ENCODE data around the gene TERB1. TPM values are rescaled to one million over a fixed set of nuclear protein-coding genes. Genes with fewer than 3 reads are reported as not detected.

Gene TERB1
- total RNA-seq, 1 experiment from 2014 or later, result not detected

- H3K36me3 Mint-ChIP-seq, result peaks cover 12% of the 10 kb centered on the region
- POLR2A ChIA-PET, result no interaction called here
- ATAC-seq (no peak), DNase-seq (ENCODE audit: low spot score) (no peak)
- H3K9me3 Mint-ChIP-seq, result no peaks in the 10 kb centered on the region
- CTCF ChIA-PET, result interaction anchor here (0.6 to 1.8 kb wide), 3 partner anchors 14 to 77 kb away, joined by 4 to 6 read pairs (median 5); partner anchors contain the start of gene NAE1
- H3K4me3 Mint-ChIP-seq, result no peak overlapping the region
- TF ChIP-seq IRF1 (CRISPR knock-in tag; IDR thresholded peaks at IDR 0.05), result no peak
- TF ChIP-seq ZNF121 (CRISPR knock-in tag; IDR thresholded peaks at IDR 0.05), result no peak
- TF ChIP-seq TEAD1 (CRISPR knock-in tag; IDR thresholded peaks at IDR 0.05), result no peak
- no peak for TF ChIP-seq HMGXB4 (CRISPR knock-in tag; IDR thresholded peaks at IDR 0.05)
- TF ChIP-seq ZNF425 (CRISPR knock-in tag; conservative IDR thresholded peaks at IDR 0.05), result no peak
- TF ChIP-seq AR (CRISPR knock-in tag; IDR thresholded peaks at IDR 0.05), result no peak
- TF ChIP-seq ZNF416 (CRISPR knock-in tag; IDR thresholded peaks at IDR 0.05), result no peak
- no peak for TF ChIP-seq NFATC4 (CRISPR knock-in tag; IDR thresholded peaks at IDR 0.05)
- TF ChIP-seq E2F5 (CRISPR knock-in tag; IDR thresholded peaks at IDR 0.05), result no peak
- TF ChIP-seq AFF4 (CRISPR knock-in tag; IDR thresholded peaks at IDR 0.05; ENCODE audit: borderline replicate concordance), result no peak
- no peak for TF ChIP-seq ZNF512 (CRISPR knock-in tag; IDR thresholded peaks at IDR 0.05; ENCODE audit: borderline replicate concordance)
- TF ChIP-seq CREM (CRISPR knock-in tag; IDR thresholded peaks at IDR 0.05), result no peak
- TF ChIP-seq TCF7 (CRISPR knock-in tag; IDR thresholded peaks at IDR 0.05; ENCODE audit: low read depth), result no peak
- TF ChIP-seq E2F4 (CRISPR knock-in tag; IDR thresholded peaks at IDR 0.05; ENCODE audit: borderline replicate concordance, low read depth), result no peak
- no peak for TF ChIP-seq CDX4 (CRISPR knock-in tag; IDR thresholded peaks at IDR 0.05; ENCODE audit: borderline replicate concordance)
- TF ChIP-seq PRRX2 (CRISPR knock-in tag; IDR thresholded peaks at IDR 0.05), result no peak
- no peak for TF ChIP-seq ZNF138 (CRISPR knock-in tag; conservative IDR thresholded peaks at IDR 0.05)
- TF ChIP-seq ESRRA (CRISPR knock-in tag; IDR thresholded peaks at IDR 0.05; ENCODE audit: borderline replicate concordance), result no peak
- TF ChIP-seq ZNF423 (CRISPR knock-in tag; IDR thresholded peaks at IDR 0.05), result no peak
- H3K4me1 Mint-ChIP-seq, result peaks cover 23% of the 10 kb centered on the region
- peaks cover 21% of the 10 kb centered on the region for H3K27me3 Mint-ChIP-seq (ENCODE audit: low read depth)
- H3K27ac Mint-ChIP-seq, result no peak overlapping the region
These were observed 47.2 kb downstream of the TERB1 start for GRCh38 chr16:66754211-66754610.

Data from WTC11 (cell line).